GM18867 (cell line): ENCODE data around the gene TBXAS1.

ENCODE experiments used
- ATAC-seq: cut with Tn5 transposase; IDR thresholded peaks from one replicate; pipeline ENCODE4 v1.9.1; 2021; ENCODE audit warnings: mild to moderate bottlenecking, moderate library complexity; ENCODE audit not compliant: unreplicated experiment

The TBXAS1 gene

DNA sequence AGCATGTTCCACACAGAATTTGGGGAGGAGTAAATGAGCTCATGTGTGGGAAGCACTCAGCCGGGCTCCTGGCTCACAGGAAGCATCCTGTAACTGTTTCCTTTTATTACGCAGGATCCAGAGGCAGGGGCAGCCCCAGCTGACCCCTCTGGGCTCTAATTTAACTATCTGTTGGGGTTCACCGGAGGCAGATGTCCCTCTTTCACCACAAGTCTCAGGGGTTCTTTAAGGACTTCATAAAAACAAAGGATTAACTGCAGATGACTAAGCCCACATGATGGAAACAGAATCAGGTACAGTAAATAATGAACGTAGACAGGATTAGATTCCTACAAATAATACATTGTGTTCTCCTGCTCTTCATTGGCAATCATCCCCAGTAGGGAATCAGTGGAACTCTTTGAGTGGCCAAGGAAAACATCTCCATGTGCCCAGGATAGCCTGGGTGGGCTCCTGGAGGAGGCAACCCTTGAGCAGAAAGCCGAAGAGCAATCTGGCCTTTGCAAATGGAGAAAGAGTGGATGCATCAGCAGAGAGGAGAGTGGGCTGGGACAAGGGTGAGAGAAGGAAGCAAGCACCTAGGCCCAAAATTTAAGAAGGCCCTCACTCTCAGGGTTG, 24.6 kb downstream of the TBXAS1 start:
- ATAC-seq = no peak

DNA sequence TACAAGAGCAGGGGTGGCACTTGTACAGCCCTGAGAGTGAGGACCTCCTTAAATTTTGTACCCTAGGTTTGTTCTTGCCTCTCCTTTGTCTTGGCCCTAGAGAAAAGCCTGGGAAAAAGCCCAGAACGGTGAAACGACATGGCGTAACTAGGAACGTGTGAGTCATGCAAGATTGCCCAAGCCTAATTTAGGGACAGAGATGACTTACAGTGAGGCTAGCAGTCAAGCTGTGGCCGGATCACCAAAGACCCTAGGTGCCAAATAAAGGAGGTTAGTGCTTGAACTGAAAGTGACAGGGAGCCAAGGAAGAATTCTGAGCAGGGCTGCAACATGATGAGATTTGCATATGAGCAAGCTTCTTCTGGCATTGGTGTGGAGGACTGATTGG, 25.1 kb downstream of the TBXAS1 start:
- no peak for ATAC-seq

DNA sequence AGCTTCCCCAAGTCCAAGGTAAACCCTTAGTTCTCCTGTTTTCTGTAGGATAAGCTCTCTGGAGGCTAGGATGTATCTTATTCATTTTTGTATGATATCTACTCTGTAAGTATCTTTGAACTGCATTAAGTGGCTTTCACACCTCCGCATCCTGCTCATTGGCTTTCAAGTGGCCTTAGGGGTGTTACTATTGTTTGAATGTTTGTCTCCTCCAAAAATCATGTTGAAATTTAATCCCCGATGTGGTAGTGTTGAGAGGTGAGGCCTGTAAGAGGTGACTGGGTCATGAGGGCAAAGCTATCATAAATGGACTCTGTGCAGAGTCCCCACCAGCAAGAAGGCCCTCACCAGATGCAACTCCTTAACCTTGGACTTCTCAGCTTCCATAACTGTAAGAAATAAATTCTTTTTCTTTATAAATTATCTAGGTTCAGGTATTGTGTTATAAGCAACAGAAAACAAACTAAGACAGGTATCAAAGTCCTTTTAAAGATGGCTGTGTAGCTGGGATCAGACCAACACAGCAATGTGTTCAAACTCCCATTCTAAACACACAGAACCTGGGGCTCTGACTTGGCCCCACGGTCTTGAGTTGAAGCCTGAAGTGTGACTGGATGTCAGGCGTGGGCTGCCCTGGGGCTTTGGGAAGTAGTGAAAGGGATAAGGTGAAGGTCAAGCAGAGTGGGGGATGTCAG, 25.9 kb downstream of the TBXAS1 start:
- ATAC-seq = no peak

DNA sequence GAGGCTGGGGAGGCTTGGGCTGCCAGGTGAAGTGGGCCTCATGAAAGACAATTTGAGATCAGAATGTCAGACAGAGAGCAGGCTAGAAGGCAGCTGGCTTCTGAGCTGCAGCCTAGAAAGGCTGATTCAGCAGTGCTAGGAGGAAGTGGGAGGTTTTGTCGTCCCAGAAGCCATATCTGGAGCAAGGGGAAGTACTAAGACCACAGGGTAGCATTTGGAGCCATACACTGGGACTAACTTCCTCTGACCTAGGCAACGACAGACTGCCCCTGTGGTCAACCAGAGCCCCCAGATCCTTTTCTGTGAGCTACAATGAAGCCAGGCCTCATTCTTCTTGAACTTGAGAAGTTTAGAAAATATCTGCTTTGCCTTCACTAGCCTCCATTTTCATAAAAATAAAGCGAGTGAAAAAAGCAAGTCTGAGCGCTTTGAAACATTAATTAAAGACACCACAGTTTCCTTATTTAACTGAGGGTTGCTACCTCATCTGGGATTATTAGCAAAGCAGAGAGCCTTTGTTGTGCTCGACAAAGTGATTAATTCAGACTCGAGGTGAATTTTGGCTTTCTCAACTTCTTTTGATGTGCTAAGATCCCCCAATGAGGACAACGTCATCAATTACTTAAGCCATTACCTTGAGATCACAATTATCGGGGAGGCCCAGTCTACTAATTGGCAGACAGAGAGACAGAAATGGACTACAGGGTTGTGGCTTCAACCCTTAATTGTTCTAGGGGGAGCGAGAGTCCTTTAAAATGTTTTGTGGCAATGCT, 26.6 kb downstream of the TBXAS1 start:
- ATAC-seq = peak; percentile 42

DNA sequence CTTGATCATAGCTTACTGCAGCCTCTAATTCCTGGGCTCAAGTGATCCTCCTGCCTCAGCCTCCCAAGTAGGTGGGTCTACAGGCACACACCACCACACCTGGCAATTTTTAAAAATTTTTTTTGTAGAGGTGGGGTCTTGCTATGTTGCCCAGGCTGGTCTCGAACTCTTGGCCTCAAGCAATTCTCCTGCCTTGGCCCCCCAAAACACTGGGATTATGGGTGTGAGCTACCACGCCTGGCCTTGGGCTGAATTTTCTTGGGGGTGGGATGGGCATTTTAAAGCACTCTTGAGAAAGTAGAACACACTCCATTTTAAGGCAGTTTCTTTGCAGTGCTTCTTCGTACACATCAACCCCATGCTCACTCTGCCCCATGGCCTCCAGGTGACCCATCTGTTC, 28.7 kb downstream of the TBXAS1 start:
- no peak for ATAC-seq

DNA sequence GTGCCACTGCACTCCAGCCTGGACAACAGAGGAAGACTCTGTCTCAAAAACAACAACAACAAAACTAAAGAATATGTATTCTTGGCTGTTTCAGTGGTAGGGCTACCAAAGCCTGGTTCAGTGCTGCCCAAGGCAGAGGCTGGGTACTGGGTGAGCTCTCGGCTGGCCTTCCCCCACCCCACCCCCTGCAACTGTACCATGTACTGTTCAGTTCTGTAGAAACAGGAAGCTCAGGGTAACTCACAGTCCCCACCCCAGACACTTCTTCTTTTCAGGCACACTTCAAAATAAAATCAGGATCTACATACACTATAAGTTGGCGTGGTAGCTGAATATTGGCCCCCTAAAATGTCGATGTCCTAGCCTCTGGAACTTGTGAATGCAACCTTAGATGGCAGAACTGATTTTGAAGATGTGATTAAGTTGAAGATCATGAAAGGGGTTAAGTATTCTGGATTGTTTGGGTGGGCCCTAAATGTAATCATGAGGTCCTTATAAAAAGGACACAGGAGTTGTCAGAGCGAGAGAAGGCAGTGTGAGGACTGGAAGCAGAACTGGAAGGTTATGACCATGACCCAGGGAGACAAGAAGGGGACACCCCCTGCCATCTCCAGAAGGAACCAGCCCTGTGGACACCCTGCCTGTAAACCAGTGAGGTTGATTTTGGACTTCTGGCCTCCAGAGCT, 31.2 kb downstream of the TBXAS1 start:
- no peak for ATAC-seq

DNA sequence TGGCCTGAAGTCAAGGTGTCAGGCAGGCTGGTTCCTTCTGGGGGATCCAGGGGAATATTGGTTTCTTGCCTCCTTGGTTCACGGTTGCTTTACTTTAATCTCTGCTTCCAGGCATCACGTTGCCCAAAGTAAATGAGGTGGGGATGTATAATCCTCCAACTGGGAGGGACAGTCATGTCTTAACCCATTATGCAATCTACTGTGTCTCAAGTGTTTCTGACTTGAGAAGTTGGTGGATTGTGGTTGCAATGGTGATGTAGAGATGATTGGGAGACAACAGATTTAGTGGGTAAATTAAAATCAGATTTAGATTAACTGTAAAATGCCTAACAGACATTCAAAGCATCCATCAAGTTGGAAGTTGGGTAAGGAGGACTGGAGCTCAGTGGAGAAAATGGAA, 32.7 kb downstream of the TBXAS1 start:
- ATAC-seq = no peak

DNA sequence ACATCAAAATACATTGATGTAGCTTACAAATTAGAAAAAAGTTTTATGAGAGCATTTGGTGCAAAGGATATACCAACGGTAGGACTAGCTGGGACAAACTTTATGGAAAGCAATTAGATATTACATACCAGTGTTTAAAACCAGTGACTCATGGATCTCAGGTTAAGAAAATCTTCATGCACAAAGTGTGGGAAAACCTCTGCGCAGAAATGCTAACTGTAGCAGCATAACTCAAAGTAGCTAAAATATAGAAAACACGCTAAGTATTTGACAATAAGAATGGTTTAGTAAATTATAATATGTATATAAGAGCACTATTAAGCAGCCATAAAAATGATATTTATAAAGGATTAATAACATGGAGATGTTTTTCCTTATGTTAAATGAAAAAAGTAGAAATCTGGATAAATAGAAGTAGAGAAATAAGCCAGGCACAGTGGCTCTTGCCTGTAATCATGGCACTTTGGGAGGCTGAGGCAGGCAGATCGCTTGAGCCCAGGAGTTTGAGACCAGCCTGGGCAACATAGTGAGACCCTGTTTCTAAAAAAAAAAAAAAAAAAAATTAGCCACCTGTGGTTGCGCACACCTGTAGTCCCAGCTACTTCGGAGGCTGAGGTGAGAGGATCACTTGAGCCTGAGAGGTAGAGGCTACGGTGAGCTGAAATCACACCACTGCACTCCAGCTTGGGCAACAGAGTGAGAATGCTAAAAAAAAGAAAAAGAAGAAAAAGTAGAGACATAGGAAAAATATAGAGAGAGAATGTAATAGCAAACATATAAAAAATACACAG, 37.2 kb downstream of the TBXAS1 start:
- ATAC-seq = no peak

DNA sequence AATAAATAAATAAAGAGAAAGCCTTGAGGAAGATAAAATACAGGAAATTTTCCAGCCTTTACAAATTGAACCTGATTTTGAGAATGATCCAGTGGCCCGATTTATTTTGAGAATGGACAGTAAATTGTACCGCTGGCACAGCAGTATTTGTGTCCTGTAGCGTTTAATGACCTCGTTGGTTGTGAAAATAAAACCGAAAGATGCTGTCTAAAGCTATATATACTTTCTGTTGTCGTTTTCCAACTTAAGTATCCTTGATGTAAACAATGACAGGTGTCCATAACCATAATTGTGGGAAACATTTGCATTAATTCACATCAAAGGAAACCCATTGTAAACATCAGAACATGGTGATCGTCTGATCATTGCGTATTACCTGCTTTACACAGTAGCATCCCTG, 38.8 kb downstream of the TBXAS1 start:
- no peak for ATAC-seq

DNA sequence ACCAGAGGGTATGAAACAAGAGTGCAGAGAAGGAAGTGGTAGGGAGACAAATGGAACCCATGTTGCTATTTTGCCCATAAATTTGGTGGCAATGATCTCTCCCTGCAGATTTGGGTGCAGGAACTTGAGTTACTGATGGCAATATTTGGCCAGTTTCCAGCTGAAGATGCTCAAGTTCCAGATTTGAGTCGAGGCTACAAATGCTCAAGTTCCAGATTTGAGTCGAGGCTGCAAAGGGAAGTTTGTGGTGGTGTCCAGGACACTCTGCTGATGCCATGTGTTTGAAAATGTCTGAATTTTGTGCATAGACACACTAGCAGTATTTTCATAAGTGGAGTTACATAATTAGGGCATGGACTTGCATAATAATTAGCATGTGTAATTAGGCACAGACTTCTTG, 40.8 kb downstream of the TBXAS1 start:
- ATAC-seq = no peak

DNA sequence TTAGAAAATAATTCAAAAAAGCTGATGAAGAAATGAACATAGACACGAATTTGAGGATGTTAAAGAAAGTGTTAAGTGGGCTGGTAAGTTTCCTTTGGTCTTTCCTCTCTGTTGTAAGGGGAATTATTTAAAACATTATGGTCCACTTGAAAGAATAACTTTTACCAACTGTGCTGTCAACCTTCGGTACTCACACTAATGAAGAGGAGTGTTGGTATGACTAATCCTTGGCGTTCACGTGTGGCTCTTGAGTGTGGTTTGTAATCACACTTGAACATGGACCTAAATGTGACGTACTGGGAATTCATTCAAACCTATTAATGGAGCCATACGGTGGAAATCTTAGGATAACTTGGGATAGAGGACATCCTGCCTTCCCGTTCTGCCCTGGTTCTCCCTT, 41.3 kb downstream of the TBXAS1 start:
- no peak for ATAC-seq

DNA sequence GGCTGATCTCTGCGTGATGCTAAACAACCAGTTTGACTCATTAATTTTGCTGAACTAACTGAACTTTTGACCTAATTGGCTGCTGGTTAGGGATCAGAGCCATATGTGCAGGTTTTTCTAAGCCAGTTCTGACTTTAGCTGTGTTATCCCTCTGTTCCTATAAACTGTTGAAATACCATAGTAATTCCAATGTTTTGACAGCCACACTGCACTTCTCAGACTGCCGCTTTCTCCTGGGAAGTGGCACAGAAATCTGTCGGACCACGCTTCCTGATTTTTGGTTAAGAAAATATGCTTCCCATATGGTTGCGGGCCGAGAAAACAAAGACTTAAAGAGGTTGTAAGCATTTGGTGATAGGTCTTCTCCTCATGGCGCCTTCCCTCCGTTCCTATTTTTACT, 42.3 kb downstream of the TBXAS1 start:
- no peak for ATAC-seq

DNA sequence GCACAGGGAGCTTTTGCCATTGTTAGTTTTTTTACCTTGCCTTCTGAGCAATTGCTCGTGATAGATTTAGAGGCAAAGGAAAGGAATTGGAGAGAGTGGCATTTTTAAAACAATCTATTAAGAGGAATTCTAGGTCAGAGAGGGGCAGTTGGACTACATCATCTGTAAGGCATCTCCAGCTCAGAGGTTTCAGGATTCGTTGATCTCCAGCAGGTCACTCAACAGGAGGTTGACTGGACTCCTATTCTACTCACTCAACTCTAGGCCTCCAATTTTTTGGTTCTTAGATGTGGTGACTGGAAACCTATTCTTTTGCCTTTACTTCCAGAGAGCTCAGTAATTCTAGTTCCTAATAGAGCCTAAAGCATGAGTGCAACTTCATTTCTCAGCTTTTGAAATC, 42.8 kb downstream of the TBXAS1 start:
- no peak for ATAC-seq

DNA sequence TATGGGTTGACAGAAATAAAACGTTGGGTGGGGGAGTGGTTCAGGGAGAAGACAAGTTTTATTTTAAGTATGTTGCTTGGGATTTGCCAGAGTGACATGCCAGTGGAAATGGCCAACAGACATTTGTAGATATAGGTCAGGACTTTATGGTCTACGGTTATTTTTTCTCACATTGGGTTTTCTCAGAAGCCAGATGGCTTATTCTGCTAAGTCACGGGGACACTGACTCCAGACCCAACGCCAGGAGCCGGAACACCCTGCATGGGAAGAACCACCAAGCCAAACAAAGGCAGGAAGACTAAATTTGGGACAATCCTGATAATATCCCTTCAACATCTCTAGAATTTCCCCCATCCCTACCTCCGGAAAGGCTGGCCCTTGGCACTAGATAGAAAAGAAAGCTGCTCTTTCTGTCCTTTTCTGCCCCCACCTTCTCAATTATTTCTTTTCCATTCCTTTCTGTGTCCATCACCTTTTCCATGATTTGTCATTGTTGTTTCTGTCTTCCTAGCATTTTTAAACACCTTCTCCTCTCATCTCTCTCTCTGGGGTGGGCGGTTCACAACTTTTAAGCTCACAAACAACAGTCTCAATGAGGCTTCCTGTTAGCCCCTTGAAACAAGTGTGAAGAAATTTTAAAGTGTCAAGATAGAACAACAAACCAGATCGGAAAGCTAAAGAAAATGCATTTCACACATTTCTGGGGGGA, 44.7 kb downstream of the TBXAS1 start:
- ATAC-seq = no peak

DNA sequence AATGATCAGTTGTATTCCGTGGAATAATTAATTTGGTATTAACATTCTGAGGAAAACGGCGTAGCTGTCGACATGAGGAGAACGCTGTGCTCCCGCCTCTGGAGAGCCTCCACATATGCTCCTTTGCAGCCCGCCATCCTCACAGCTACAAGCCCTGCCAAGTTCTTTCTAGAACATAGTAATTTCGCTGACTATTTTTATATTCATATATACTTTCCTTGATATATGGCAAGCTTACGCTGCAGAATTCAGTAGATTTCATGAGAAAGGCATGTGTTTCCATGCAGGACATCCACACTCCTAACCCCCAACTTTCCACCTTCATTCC, 45.2 kb downstream of the TBXAS1 start:
- no peak for ATAC-seq

DNA sequence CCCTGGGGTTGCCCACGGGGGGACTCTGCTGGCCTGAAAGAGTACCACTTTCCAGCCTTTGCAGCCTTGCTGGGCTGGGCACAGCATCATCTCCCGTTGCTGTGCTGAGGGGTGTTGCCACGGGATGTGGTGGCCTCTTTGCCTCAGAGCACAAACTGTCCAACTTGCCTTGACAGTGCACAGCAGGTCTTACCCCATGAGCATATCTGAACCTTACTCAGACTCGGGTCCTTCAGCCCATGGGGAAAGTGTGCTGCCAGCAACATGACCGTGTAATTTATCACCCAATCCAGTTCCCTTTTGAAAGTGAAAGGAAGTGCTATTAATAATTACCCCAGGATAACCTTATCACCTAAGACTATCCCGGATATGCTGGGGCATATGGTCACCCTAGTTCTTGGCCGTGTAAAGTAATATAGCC, 46.8 kb downstream of the TBXAS1 start:
- ATAC-seq = peak; percentile 71

DNA sequence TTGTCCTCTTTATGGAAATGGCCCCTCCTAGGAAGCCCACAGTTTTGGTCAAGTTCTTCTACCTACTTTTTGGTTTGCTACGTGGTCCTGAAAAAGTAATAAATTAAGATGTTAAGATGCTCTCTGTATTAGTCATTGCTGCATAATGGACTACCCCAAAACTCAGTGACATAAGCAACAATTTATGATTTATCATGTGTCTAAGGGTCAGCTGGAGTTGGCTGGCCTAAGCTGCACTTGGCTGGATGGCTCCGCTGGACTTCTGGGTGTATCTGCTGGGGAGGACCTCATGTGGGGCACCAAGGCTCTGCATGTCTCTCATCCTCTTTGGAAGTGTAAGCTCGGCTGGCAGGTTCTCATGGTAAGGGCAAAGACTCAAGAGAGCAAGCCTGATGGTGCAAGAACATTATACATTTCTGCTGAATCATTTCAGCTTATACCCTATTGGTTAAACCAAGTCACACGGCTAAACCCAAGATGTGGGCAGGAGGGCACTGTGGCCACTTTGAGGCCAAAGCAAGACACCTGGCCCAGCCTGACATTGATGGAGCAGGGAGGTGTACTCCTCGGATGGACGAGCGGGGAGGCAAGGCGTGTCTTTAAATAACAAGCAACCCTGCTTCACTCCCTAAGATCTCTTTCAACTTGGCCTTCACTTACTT, 47.7 kb downstream of the TBXAS1 start:
- no peak for ATAC-seq

DNA sequence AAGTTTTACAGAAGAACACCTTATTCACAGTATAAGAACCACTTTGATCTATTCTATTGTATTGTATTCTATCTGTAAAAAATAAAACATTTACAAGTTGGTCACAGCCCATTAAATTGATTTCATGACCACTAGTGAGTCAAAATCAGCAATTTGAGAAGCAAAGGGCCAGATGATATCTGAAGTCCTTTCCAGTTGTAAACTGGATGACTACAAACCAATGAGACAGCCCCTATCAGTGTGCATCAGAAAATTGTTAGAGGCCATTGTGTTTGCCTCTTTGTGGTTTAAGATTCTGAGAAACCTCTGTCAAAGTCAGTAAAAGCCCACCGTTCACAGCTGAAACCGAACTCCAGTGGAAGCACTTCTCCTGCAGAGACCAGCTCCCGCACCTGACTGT, 54.8 kb downstream of the TBXAS1 start:
- ATAC-seq = no peak

DNA sequence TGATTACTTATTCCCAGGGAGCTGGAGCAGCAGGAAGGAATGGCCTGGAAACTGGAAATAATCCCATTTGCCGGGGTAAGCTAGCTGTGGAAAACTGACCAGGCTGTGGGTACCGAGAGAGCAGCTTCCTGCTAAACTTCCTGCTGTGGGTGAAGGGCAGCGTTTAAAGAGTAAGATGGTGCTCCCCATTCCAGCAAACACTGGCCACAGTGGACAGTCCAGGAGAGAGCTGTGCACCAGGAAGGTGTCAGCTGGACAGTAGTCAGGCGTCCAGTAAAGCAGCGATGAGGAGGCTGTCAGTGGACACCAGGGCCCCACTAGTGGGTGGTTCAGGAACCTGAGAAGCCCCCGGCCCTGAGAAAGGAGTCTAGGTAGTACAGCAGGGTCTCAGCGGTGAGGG, 55.4 kb downstream of the TBXAS1 start:
- ATAC-seq = no peak

DNA sequence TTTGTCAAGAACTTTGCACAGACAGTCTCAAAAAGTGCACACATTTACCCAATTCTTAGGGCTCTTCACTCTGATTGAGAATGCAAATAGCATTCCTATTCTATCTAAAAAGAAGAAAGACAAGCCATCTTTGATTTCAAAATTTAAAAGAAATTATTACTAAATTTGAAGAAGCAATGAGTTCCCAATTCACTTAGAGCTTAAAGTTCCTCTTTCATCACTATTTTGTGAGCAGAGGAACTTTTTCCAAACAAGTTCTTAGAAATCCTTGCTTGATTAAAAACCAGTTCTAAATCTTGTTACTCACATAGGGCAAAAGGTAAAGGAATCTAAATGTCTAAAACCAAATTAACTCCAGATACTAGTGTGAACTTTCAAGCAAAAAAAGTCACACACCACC, 56.4 kb downstream of the TBXAS1 start:
- ATAC-seq = no peak
